ENCODE data around the gene UBE2J2. TPM values are rescaled to one million over a fixed set of nuclear protein-coding genes. Genes with fewer than 3 reads are reported as not detected.

The UBE2J2 gene
- total and polyA plus RNA-seq, 2 of the 13 experiments (the other 11 are each of a cell fraction or from before 2014, with no cell fraction given) = 25.4 to 29.4 TPM

DNA sequence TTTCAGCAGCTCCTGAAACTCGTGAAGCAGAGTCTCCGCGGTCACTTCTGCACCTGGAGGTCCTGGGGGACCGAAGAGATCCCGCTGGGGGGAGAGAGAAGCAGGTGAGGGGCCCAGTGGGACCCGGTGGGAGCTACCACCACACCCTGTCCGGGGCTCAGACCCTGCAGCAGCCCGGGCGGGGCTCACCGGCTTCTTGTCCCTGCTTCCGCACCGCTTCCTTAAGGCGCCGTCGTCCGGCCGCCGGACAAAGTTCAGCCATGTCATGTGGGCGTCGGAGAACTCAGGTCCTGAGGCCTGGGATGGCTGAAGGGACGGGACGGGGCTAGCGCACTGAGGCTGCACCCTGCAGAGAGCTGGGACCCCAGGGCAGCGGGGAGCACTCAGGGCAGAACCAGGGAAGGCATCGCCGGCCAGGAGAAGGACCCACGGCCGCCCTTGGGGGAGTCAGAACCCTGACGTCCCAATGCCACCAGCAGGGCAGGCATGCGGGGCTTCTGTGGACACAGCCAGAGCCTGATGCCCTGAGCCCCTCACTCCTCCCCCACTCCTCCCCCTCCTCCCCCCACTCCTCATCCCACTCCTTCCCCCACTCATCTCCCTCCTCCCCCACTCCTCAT, 29.4 kb downstream of the UBE2J2 start:
- FAIRE-seq (no peak), DNase-seq (ENCODE audit: low spot score) (no peak), ATAC-seq (peak; percentile 1; the same call in 2 of the 3 replicates)
- Histone ChIP-seq H3K79me2 (ENCODE audit: insufficient read depth, low read length) (no peaks in the 10 kb centered on the region), H3K36me3 (replicated peaks in 1 of 2; ENCODE audit: control insufficient read depth in 1 of 2, insufficient read depth in 2 of 2, low read length in 2 of 2) (no peaks in the 10 kb centered on the region), H3K9ac (ENCODE audit: insufficient read depth, low read depth, low read length) (no peak overlapping the region), H3K4me2 (ENCODE audit: low read depth, low read length) (peak overlapping the region; percentile 67), H3K27me3 (ENCODE audit: control insufficient read depth in 1 of 2, insufficient read depth in 2 of 2, low read length in 2 of 2) (no peaks in the 10 kb centered on the region), H3K27ac (ENCODE audit: extremely low read length, insufficient read depth, low read length) (no peak overlapping the region), H3K9me3 (ENCODE audit: low read length) (no peaks in the 10 kb centered on the region), H2AFZ (ENCODE audit: low read length) (no peak overlapping the region), H3K4me1 (ENCODE audit: insufficient read depth, low read length) (peaks cover 27% of the 10 kb centered on the region), H3K4me3 (replicated peaks in 1 of 3; ENCODE audit: insufficient read depth in 1 of 3, low read depth in 2 of 3, low read length in 3 of 3) (peak overlapping the region in 2 of 3 experiments; percentile 15 to 52; a peak in 2 of 6 replicates), H4K20me1 (ENCODE audit: insufficient read depth, low read length) (no peaks in the 10 kb centered on the region)
- in situ Hi-C loops (cut with HindIII; ENCODE audit: extremely low pct_ligation_motif_present, low pct_unique_long_range_greater_than_20kb) (no loop called here), intact Hi-C loops (cut with micrococcal nuclease; ENCODE audit: unreplicated experiment) (no loop called here)
- no TSS peak for BruUV-seq (replicated peaks)
- WGBS (ENCODE audit: low lambda C conversion rate) = 8% methylated on average over 12 of the region's 30 CpGs
- ChIA-PET CTCF (ENCODE audit: low intra/inter-chr PET ratio, low total read pairs) (no interaction called here), POLR2A (no interaction called here)
- TF ChIP-seq THAP11 (CRISPR knock-in tag; IDR thresholded peaks at IDR 0.05) (no peak), SRSF1 (optimal IDR thresholded peaks at IDR 0.05; ENCODE audit: low read depth, low read length) (no peak), KLF16 (CRISPR knock-in tag; IDR thresholded peaks at IDR 0.05) (no peak), AKAP8 (CRISPR knock-in tag; IDR thresholded peaks at IDR 0.05) (peak; percentile 73; the same call in 1 of the 2 replicates), ZFX (CRISPR knock-in tag; IDR thresholded peaks at IDR 0.05; ENCODE audit: low read depth) (peak; percentile 19; the same call in 1 of the 2 replicates), AGO1 (IDR thresholded peaks at IDR 0.05; ENCODE audit: low read depth, low read length, poor library complexity, severe bottlenecking) (peak; percentile 67), XBP1 (CRISPR knock-in tag; IDR thresholded peaks at IDR 0.05) (no peak), HMGA1 (CRISPR knock-in tag; conservative IDR thresholded peaks at IDR 0.05) (no peak), TBP (CRISPR knock-in tag; IDR thresholded peaks at IDR 0.05) (no peak), KDM2A (CRISPR knock-in tag; IDR thresholded peaks at IDR 0.05; ENCODE audit: borderline replicate concordance, low read depth) (peak; percentile 16; the same call in 1 of the 2 replicates), CENPX (CRISPR knock-in tag; IDR thresholded peaks at IDR 0.05) (no peak), ZNF335 (CRISPR knock-in tag; IDR thresholded peaks at IDR 0.05) (no peak), ZFY (CRISPR knock-in tag; IDR thresholded peaks at IDR 0.05) (peak; percentile 20; the same call in 1 of the 2 replicates)
- TF ChIP-seq, protein P1, sequence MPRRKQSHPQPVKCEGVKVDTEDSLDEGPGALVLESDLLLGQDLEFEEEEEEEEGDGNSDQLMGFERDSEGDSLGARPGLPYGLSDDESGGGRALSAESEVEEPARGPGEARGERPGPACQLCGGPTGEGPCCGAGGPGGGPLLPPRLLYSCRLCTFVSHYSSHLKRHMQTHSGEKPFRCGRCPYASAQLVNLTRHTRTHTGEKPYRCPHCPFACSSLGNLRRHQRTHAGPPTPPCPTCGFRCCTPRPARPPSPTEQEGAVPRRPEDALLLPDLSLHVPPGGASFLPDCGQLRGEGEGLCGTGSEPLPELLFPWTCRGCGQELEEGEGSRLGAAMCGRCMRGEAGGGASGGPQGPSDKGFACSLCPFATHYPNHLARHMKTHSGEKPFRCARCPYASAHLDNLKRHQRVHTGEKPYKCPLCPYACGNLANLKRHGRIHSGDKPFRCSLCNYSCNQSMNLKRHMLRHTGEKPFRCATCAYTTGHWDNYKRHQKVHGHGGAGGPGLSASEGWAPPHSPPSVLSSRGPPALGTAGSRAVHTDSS (CRISPR knock-in tag; conservative IDR thresholded peaks at IDR 0.05) = no peak
- TF ChIP-seq, protein P2, sequence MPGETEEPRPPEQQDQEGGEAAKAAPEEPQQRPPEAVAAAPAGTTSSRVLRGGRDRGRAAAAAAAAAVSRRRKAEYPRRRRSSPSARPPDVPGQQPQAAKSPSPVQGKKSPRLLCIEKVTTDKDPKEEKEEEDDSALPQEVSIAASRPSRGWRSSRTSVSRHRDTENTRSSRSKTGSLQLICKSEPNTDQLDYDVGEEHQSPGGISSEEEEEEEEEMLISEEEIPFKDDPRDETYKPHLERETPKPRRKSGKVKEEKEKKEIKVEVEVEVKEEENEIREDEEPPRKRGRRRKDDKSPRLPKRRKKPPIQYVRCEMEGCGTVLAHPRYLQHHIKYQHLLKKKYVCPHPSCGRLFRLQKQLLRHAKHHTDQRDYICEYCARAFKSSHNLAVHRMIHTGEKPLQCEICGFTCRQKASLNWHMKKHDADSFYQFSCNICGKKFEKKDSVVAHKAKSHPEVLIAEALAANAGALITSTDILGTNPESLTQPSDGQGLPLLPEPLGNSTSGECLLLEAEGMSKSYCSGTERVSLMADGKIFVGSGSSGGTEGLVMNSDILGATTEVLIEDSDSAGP (CRISPR knock-in tag; IDR thresholded peaks at IDR 0.05; ENCODE audit: borderline replicate concordance) = peak; percentile 15; the same call in 1 of the 2 replicates

Measured in HepG2 (cell line).